HG03432 (cell line): ENCODE data around the gene IRAK4.
A peak's percentile ranks its signal among the peaks of the same experiment; 100 is the strongest.
"Not testable (repeated sequence)": the region's sequence is repeated elsewhere in the genome, so short reads cannot be mapped to it uniquely, and the experiment has no call there.

Experiments used
- ATAC-seq: cut with Tn5 transposase; IDR thresholded peaks from one replicate; pipeline ENCODE4 v1.9.1; 2021; ENCODE audit warnings: mild to moderate bottlenecking, moderate library complexity; ENCODE audit not compliant: unreplicated experiment

The IRAK4 gene

GRCh38 chr12:43758728-43759563, at the start of gene IRAK4, which contains the start of gene PUS7L:
IRAK4 (plus strand) TSS chr12:43758951; CDS start chr12:43768112, 9,161 bp downstream.
PUS7L (minus strand) TSS chr12:43758790; CDS start chr12:43755245, 3,545 bp downstream.
- peak; percentile 97 for ATAC-seq

- ATAC-seq, result no peak
These were observed 47.4 kb upstream of the IRAK4 start for GRCh38 chr12:43711348-43711747.

- no peak for ATAC-seq
These were observed 36.1 kb upstream of the IRAK4 start for GRCh38 chr12:43722621-43723020.

- ATAC-seq, result no peak
These were observed 35.6 kb upstream of the IRAK4 start for GRCh38 chr12:43723134-43723533.

GRCh38 chr12:43728117-43728516, 30.6 kb upstream of the IRAK4 start:
- no peak for ATAC-seq

- no peak for ATAC-seq
These were observed 30.1 kb upstream of the IRAK4 start for GRCh38 chr12:43728698-43729097.

- no peak for ATAC-seq
These were observed 28.5 kb upstream of the IRAK4 start for GRCh38 chr12:43730283-43730682.

- no peak for ATAC-seq
These were observed 25.1 kb upstream of the IRAK4 start for GRCh38 chr12:43733687-43734086.

- no peak for ATAC-seq
These were observed 21.8 kb upstream of the IRAK4 start for GRCh38 chr12:43736927-43737440.

- ATAC-seq, result no peak
These were observed 21.1 kb upstream of the IRAK4 start for GRCh38 chr12:43737646-43738045.

GRCh38 chr12:43740511-43741100, 18.1 kb upstream of the IRAK4 start:
- ATAC-seq, result peak; percentile 69

- no peak for ATAC-seq
These were observed 16.6 kb upstream of the IRAK4 start for GRCh38 chr12:43742106-43742505.

GRCh38 chr12:43744826-43745225, 13.9 kb upstream of the IRAK4 start:
- ATAC-seq, result no peak

GRCh38 chr12:43749016-43749415, 9.7 kb upstream of the IRAK4 start:
- ATAC-seq, result no peak

- ATAC-seq, result no peak
These were observed 7.9 kb upstream of the IRAK4 start for GRCh38 chr12:43750814-43751213.

- not testable (repeated sequence) for ATAC-seq
These were observed 7.4 kb upstream of the IRAK4 start for GRCh38 chr12:43751360-43751759.

GRCh38 chr12:43754015-43754414, 4.7 kb upstream of the IRAK4 start:
- no peak for ATAC-seq

GRCh38 chr12:43758247-43758727, 464 bp upstream of the IRAK4 start:
- ATAC-seq, result peak; percentile 7

GRCh38 chr12:43760396-43760795, 1.6 kb downstream of the IRAK4 start:
- no peak for ATAC-seq

GRCh38 chr12:43761500-43761899, 2.7 kb downstream of the IRAK4 start:
- no peak for ATAC-seq

- ATAC-seq, result no peak
These were observed 3.8 kb downstream of the IRAK4 start for GRCh38 chr12:43762596-43762995.

GRCh38 chr12:43763769-43764168, 5.0 kb downstream of the IRAK4 start:
- no peak for ATAC-seq
